CD4-positive, CD25-positive, alpha-beta regulatory T cell (primary cell): Measurements from ENCODE around the gene SCGB3A2. TPM values are rescaled to one million over a fixed set of nuclear protein-coding genes. Genes with fewer than 3 reads are reported as not detected.

ENCODE experiments used
- ATAC-seq, 2 donors: fragments of 150-1000 bp; cut with Tn5 transposase; one replicate each; pipeline ENCODE4 v1.10.0; 2021; ENCODE audit warnings: low read depth in 2 of 2, moderate number of reproducible peaks in 2 of 2, moderate library complexity in 1 of 2
- DNase-seq, 3 donors: peaks; one replicate each; pipeline versions ENCODE4 v3.0.0 to v3.0.0-alpha.2; 2012 to 2022; ENCODE audit warnings: mixed read lengths in 1 of 3
- H3K27ac ChIP-seq: one replicate; pipeline ENCODE4 v1.7.0; 2013; ENCODE audit warnings: mild to moderate bottlenecking, low read length; ENCODE audit not compliant: insufficient read depth, poor library complexity, severe bottlenecking
- H3K27me3 ChIP-seq: one replicate; pipeline ENCODE4 v1.7.0; 2013; ENCODE audit warnings: low read length; ENCODE audit not compliant: control insufficient read depth, insufficient read depth
- H3K36me3 ChIP-seq: one replicate; pipeline ENCODE4 v1.7.0; 2013; ENCODE audit warnings: mild to moderate bottlenecking, low read length, moderate library complexity; ENCODE audit not compliant: control insufficient read depth, insufficient read depth
- H3K4me1 ChIP-seq: 2 replicates; pipeline ENCODE4 v1.7.0; 2013; ENCODE audit warnings: mild to moderate bottlenecking, low read length; ENCODE audit not compliant: insufficient read depth, control insufficient read depth, poor library complexity, severe bottlenecking
- H3K4me3 ChIP-seq: one replicate; pipeline ENCODE4 v1.7.0; 2013; ENCODE audit warnings: low read depth, mild to moderate bottlenecking, low read length, moderate library complexity
- H3K9me3 ChIP-seq, 2 experiments: 1 replicate in 1 of 2; 2 replicates in 1 of 2; pipeline ENCODE4 v1.7.0; 2013; ENCODE audit warnings: low read length in 2 of 2, mild to moderate bottlenecking in 1 of 2, moderate library complexity in 1 of 2; ENCODE audit not compliant: control insufficient read depth in 2 of 2
- H3K27ac Mint-ChIP-seq, 3 donors: one replicate each; pipeline ENCODE4 v1.8.0; 2020 to 2022; ENCODE audit warnings: mild to moderate bottlenecking in 3 of 3, mixed read lengths in 3 of 3, moderate library complexity in 2 of 3
- H3K27me3 Mint-ChIP-seq: one replicate; pipeline ENCODE4 v1.8.0; 2022; ENCODE audit warnings: mild to moderate bottlenecking, mixed read lengths
- H3K36me3 Mint-ChIP-seq: one replicate; pipeline ENCODE4 v1.8.0; 2020; ENCODE audit warnings: mixed read lengths
- H3K4me1 Mint-ChIP-seq, 4 donors: one replicate each; pipeline ENCODE4 v1.8.0; 2020 to 2022; ENCODE audit warnings: mixed read lengths in 4 of 4, mild to moderate bottlenecking in 1 of 4
- H3K4me3 Mint-ChIP-seq, 4 donors: one replicate each; pipeline ENCODE4 v1.8.0; 2020 to 2022; ENCODE audit warnings: mild to moderate bottlenecking in 4 of 4, mixed read lengths in 4 of 4, moderate library complexity in 3 of 4
- H3K9me3 Mint-ChIP-seq, 7 donors: one replicate each; pipeline ENCODE4 v1.8.0; 2020 to 2022; ENCODE audit warnings: mixed read lengths in 7 of 7, mild to moderate bottlenecking in 3 of 7, moderate library complexity in 2 of 7
- polyA plus RNA-seq, 4 donors: library from polyadenylated mRNA; unstranded; fragments of 300-500 nt; fragmentation: Illumina TruSeq; gene quantifications; one replicate each; pipeline ENCODE4 v1.2.3, GENCODE V29; 2021
- total RNA-seq: library from RNA; stranded (reverse); gene quantifications from one replicate; pipeline ENCODE4 v1.2.3, GENCODE V29; 2022

SCGB3A2 gene
- total and polyA plus RNA-seq, 5 donors from 2014 or later = not detected

DNA sequence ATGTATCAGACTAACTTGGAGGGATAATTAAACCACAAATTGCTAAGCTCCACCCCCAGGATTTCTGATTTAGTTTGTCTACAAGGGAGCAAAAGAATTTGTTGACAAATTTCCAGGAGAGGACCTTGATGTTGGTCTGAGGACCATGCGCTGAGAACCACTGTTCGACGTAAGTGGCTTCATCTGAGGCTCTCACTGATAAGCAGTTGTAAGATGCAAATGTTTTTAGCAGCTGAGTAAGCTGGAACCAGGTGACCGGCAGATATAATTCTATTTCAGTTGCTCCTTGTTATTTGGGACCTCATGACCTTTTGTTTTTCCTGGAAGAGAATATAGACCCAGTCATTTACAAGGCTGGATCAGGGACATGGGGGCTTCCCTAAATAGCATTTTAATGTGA is 32.9 kb upstream of the SCGB3A2 start:
- Mint-ChIP-seq H3K4me1 (no peaks in the 10 kb centered on the region), H3K27ac (no peak overlapping the region), H3K4me3 (no peak overlapping the region), H3K27me3 (peaks cover 4% of the 10 kb centered on the region), H3K9me3 (peaks cover 0 to 2% (median 0%) of the 10 kb centered on the region in 7 donors), H3K36me3 (no peaks in the 10 kb centered on the region)
- Histone ChIP-seq H3K4me3 (no peak overlapping the region), H3K27me3 (no peaks in the 10 kb centered on the region), H3K9me3 (no peaks in the 10 kb centered on the region), H3K27ac (no peak overlapping the region), H3K36me3 (no peaks in the 10 kb centered on the region), H3K4me1 (no peaks in the 10 kb centered on the region)
- ATAC-seq (no peak), DNase-seq (no peak)

GRCh38 chr5:147849226-147849625 is 29.3 kb upstream of the SCGB3A2 start:
- no peak overlapping the region for H3K27ac Mint-ChIP-seq
- Histone ChIP-seq H3K4me3 (no peak overlapping the region), H3K4me1 (no peaks in the 10 kb centered on the region), H3K9me3 (no peaks in the 10 kb centered on the region), H3K36me3 (no peaks in the 10 kb centered on the region), H3K27me3 (peaks cover 2% of the 10 kb centered on the region), H3K27ac (no peak overlapping the region)
- no peak overlapping the region for H3K4me3 Mint-ChIP-seq
- peaks cover 0 to 2% (median 0%) of the 10 kb centered on the region in 7 donors for H3K9me3 Mint-ChIP-seq
- H3K36me3 Mint-ChIP-seq = no peaks in the 10 kb centered on the region
- no peaks in the 10 kb centered on the region for H3K4me1 Mint-ChIP-seq
- ATAC-seq (no peak), DNase-seq (no peak)
- no peaks in the 10 kb centered on the region for H3K27me3 Mint-ChIP-seq

DNA sequence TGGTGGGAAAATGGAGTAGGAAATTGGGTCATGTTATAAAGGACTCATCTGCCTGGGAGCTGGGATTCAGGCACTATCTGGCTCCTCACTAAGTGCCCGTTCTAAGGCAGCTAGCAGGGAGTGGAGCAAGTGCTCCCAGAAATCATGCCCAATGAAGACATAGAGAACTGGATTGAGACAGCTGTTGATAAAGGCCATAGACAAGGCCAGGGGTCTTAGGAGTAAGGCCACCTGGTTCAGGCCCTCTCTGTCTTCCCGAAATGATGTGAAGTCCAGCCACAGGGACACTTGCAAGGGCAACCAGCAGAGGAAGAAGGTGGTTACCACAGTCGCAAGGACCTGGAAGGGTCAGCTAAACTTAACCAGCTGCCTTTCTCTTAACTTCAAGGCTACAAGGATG is 26.9 kb upstream of the SCGB3A2 start:
- Histone ChIP-seq H3K27me3 (peaks cover 2% of the 10 kb centered on the region), H3K9me3 (no peaks in the 10 kb centered on the region), H3K4me1 (no peaks in the 10 kb centered on the region), H3K27ac (no peak overlapping the region), H3K4me3 (no peak overlapping the region), H3K36me3 (no peaks in the 10 kb centered on the region)
- Mint-ChIP-seq H3K4me1 (no peaks in the 10 kb centered on the region), H3K36me3 (no peaks in the 10 kb centered on the region), H3K4me3 (no peak overlapping the region), H3K27me3 (no peaks in the 10 kb centered on the region), H3K27ac (no peak overlapping the region), H3K9me3 (peaks cover 0 to 2% (median 0%) of the 10 kb centered on the region in 7 donors)
- DNase-seq (no peak), ATAC-seq (no peak)

GRCh38 chr5:147852365-147852764 is 26.1 kb upstream of the SCGB3A2 start:
- Mint-ChIP-seq H3K27ac (no peak overlapping the region), H3K36me3 (no peaks in the 10 kb centered on the region), H3K4me1 (peaks cover 0 to 2% (median 0%) of the 10 kb centered on the region in 4 donors), H3K27me3 (peaks cover under 1% of the 10 kb centered on the region), H3K4me3 (no peak overlapping the region), H3K9me3 (peaks cover 0 to 2% (median 0%) of the 10 kb centered on the region in 7 donors)
- Histone ChIP-seq H3K36me3 (no peaks in the 10 kb centered on the region), H3K4me1 (no peaks in the 10 kb centered on the region), H3K27me3 (peaks cover 4% of the 10 kb centered on the region), H3K9me3 (no peaks in the 10 kb centered on the region), H3K27ac (no peak overlapping the region), H3K4me3 (no peak overlapping the region)
- DNase-seq (no peak), ATAC-seq (no peak)

GRCh38 chr5:147853372-147853987 is 25.0 kb upstream of the SCGB3A2 start:
- Histone ChIP-seq H3K4me1 (no peaks in the 10 kb centered on the region), H3K36me3 (no peaks in the 10 kb centered on the region), H3K9me3 (no peaks in the 10 kb centered on the region), H3K4me3 (no peak overlapping the region), H3K27ac (no peak overlapping the region), H3K27me3 (peaks cover 4% of the 10 kb centered on the region)
- Mint-ChIP-seq H3K36me3 (no peaks in the 10 kb centered on the region), H3K9me3 (peaks cover 0 to 2% (median 0%) of the 10 kb centered on the region in 7 donors), H3K4me1 (peaks cover 0 to 5% (median 0%) of the 10 kb centered on the region in 4 donors), H3K27me3 (peaks cover 6% of the 10 kb centered on the region), H3K4me3 (no peak overlapping the region), H3K27ac (no peak overlapping the region)
- no peak for DNase-seq
- ATAC-seq = no peak

GRCh38 chr5:147854331-147854730 is 24.2 kb upstream of the SCGB3A2 start:
- Histone ChIP-seq H3K27ac (no peak overlapping the region), H3K9me3 (no peaks in the 10 kb centered on the region), H3K4me3 (no peak overlapping the region), H3K27me3 (peaks cover 6% of the 10 kb centered on the region), H3K4me1 (no peaks in the 10 kb centered on the region), H3K36me3 (no peaks in the 10 kb centered on the region)
- Mint-ChIP-seq H3K27ac (no peak overlapping the region), H3K36me3 (no peaks in the 10 kb centered on the region), H3K4me3 (no peak overlapping the region), H3K9me3 (peaks cover 0 to 2% (median 0%) of the 10 kb centered on the region in 7 donors), H3K4me1 (peaks cover 0 to 5% (median 0%) of the 10 kb centered on the region in 4 donors), H3K27me3 (peaks cover 8% of the 10 kb centered on the region)
- DNase-seq = no peak
- ATAC-seq = no peak

DNA sequence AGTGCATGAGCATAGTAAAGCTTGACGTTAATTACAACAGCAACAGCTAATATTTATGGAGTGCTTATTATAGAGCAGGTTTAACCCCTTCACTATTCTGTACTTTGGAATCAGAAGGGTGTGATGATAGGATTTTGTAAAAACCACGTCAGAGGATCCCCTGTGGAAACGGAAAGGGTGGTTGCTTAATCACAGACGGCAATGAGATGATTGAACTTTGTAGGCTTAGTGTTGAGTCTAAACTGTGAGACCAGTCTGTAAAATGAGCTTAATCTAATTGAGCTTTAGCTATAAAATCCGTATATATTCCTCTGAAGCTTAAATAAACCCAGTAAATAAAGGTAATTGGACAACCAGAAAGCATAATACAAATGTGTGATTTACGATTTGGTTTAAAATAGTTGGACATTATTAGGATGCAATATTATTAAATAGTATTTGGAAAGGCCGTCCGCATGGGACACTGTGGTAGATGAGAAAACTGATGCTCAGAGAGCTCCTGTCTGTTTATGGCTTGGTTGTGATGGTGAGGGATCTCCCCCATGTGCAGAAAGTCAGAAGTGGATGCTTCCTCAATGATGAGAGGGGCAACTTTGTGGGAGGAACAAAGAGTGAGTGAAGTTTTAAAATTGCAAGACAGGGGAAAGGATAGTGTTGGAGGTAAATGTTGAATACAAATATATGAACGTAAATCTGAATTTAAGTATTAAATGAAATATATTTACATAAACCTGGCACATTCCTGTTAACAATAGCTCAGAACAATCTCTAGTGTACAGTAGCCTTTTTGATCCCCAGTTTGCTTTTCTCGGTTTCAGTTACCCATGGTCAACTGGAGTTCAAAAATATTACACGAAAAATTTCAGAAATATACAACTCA is 23.4 kb upstream of the SCGB3A2 start:
- Mint-ChIP-seq H3K4me3 (no peak overlapping the region), H3K9me3 (peaks cover 0 to 2% (median 0%) of the 10 kb centered on the region in 7 donors), H3K36me3 (no peaks in the 10 kb centered on the region), H3K27me3 (peaks cover 8% of the 10 kb centered on the region), H3K4me1 (peaks cover 0 to 5% (median 0%) of the 10 kb centered on the region in 4 donors), H3K27ac (no peak overlapping the region)
- no peaks in the 10 kb centered on the region for H3K36me3 ChIP-seq
- H3K27ac ChIP-seq = no peak overlapping the region
- ATAC-seq = no peak
- no peaks in the 10 kb centered on the region for H3K9me3 ChIP-seq
- DNase-seq = no peak
- H3K4me3 ChIP-seq = no peak overlapping the region
- H3K4me1 ChIP-seq = no peaks in the 10 kb centered on the region
- H3K27me3 ChIP-seq = peaks cover 6% of the 10 kb centered on the region
